ENCODE data around the gene PUM2.

PUM2 gene

GRCh38 chr2:20226152-20226545 lies 124.5 kb downstream of the PUM2 start:
- H3K4me1 ChIP-seq (ENCODE audit: insufficient read depth, low read length) = peaks cover 15% of the 10 kb centered on the region
- peaks cover 4% of the 10 kb centered on the region for H3K27me3 ChIP-seq (ENCODE audit: insufficient read depth, low read length)
- no peaks in the 10 kb centered on the region for H3K36me3 ChIP-seq (ENCODE audit: insufficient read depth, low read length)
- no peak overlapping the region for H3K27ac ChIP-seq (ENCODE audit: low read depth, low read length)
- no peak overlapping the region for H3K9ac ChIP-seq (ENCODE audit: low read depth, low read length)
- 89% methylated on average over 14 of the region's 14 CpGs for WGBS
- H3K4me3 ChIP-seq (ENCODE audit: low read length) = no peak overlapping the region
- H3K9me3 ChIP-seq (ENCODE audit: insufficient read depth, low read depth, low read length) = no peaks in the 10 kb centered on the region

- 15% methylated on average over 66 of the region's 66 CpGs for WGBS
- Histone ChIP-seq H3K4me1 (ENCODE audit: insufficient read depth, low read length) (peaks cover 15% of the 10 kb centered on the region), H3K36me3 (ENCODE audit: insufficient read depth, low read length) (no peaks in the 10 kb centered on the region), H3K27ac (ENCODE audit: low read depth, low read length) (peak overlapping the region; percentile 60; the same call in 1 of the 2 replicates), H3K27me3 (ENCODE audit: insufficient read depth, low read length) (peaks cover 4% of the 10 kb centered on the region), H3K4me3 (ENCODE audit: low read length) (peak overlapping the region; percentile 71), H3K9me3 (ENCODE audit: insufficient read depth, low read depth, low read length) (no peaks in the 10 kb centered on the region), H3K9ac (ENCODE audit: low read depth, low read length) (peak overlapping the region; percentile 55)
Observed at GRCh38 chr2:20225294-20226151, 125.1 kb downstream of the PUM2 start.

- Histone ChIP-seq H3K9ac (ENCODE audit: low read depth, low read length) (peak within 1 kb of the TSS; percentile 80), H3K4me1 (ENCODE audit: insufficient read depth, low read length) (peaks cover 15% of the 10 kb centered on the region), H3K27ac (ENCODE audit: low read depth, low read length) (peak within 1 kb of the TSS; percentile 60), H3K9me3 (ENCODE audit: insufficient read depth, low read depth, low read length) (no peaks in the 10 kb centered on the region), H3K36me3 (ENCODE audit: insufficient read depth, low read length) (no peaks in the 10 kb centered on the region), H3K4me3 (ENCODE audit: low read length) (peak within 1 kb of the TSS; percentile 71), H3K27me3 (ENCODE audit: insufficient read depth, low read length) (peaks cover 4% of the 10 kb centered on the region)
- under 1% methylated on average over 64 of the region's 65 CpGs for WGBS
Observed at GRCh38 chr2:20224716-20225293, 125.8 kb downstream of the PUM2 start, which contains the start of gene SDC1. Gene SDC1, minus strand, starts transcription at chr2:20225130. Its CDS starts 263 bp downstream, at chr2:20224867.

- H3K9ac ChIP-seq (ENCODE audit: low read depth, low read length) = peak overlapping the region; percentile 80
- peak overlapping the region; percentile 71 for H3K4me3 ChIP-seq (ENCODE audit: low read length)
- no peaks in the 10 kb centered on the region for H3K36me3 ChIP-seq (ENCODE audit: insufficient read depth, low read length)
- peaks cover 15% of the 10 kb centered on the region for H3K4me1 ChIP-seq (ENCODE audit: insufficient read depth, low read length)
- H3K27ac ChIP-seq (ENCODE audit: low read depth, low read length) = peak overlapping the region; percentile 60; the same call in 1 of the 2 replicates
- H3K27me3 ChIP-seq (ENCODE audit: insufficient read depth, low read length) = peaks cover 4% of the 10 kb centered on the region
- WGBS = under 1% methylated on average over 70 of the region's 70 CpGs
- H3K9me3 ChIP-seq (ENCODE audit: insufficient read depth, low read depth, low read length) = no peaks in the 10 kb centered on the region
Observed at GRCh38 chr2:20224164-20224715, 126.4 kb downstream of the PUM2 start.

GRCh38 chr2:20223407-20224163 lies 127.1 kb downstream of the PUM2 start:
- Histone ChIP-seq H3K9me3 (ENCODE audit: insufficient read depth, low read depth, low read length) (no peaks in the 10 kb centered on the region), H3K27ac (ENCODE audit: low read depth, low read length) (peak overlapping the region; percentile 60; the same call in 1 of the 2 replicates), H3K36me3 (ENCODE audit: insufficient read depth, low read length) (no peaks in the 10 kb centered on the region), H3K4me3 (ENCODE audit: low read length) (peak overlapping the region; percentile 71), H3K4me1 (ENCODE audit: insufficient read depth, low read length) (peaks cover 15% of the 10 kb centered on the region), H3K27me3 (ENCODE audit: insufficient read depth, low read length) (peaks cover 4% of the 10 kb centered on the region), H3K9ac (ENCODE audit: low read depth, low read length) (peak overlapping the region; percentile 80)
- WGBS = under 1% methylated on average over 66 of the region's 66 CpGs

- Histone ChIP-seq H3K4me3 (ENCODE audit: low read length) (peak overlapping the region; percentile 71), H3K27me3 (ENCODE audit: insufficient read depth, low read length) (peaks cover 4% of the 10 kb centered on the region), H3K9ac (ENCODE audit: low read depth, low read length) (peak overlapping the region; percentile 80; the same call in 1 of the 2 replicates), H3K27ac (ENCODE audit: low read depth, low read length) (no peak overlapping the region), H3K9me3 (ENCODE audit: insufficient read depth, low read depth, low read length) (no peaks in the 10 kb centered on the region), H3K4me1 (ENCODE audit: insufficient read depth, low read length) (peaks cover 15% of the 10 kb centered on the region), H3K36me3 (ENCODE audit: insufficient read depth, low read length) (no peaks in the 10 kb centered on the region; the same call in 1 of the 2 replicates)
- WGBS = 40% methylated on average over 21 of the region's 21 CpGs
Observed at GRCh38 chr2:20222769-20223406, 127.8 kb downstream of the PUM2 start.

- Histone ChIP-seq H3K27ac (ENCODE audit: low read depth, low read length) (no peak overlapping the region), H3K36me3 (ENCODE audit: insufficient read depth, low read length) (no peaks in the 10 kb centered on the region; the same call in 1 of the 2 replicates), H3K4me1 (ENCODE audit: insufficient read depth, low read length) (peaks cover 15% of the 10 kb centered on the region), H3K27me3 (ENCODE audit: insufficient read depth, low read length) (peaks cover 4% of the 10 kb centered on the region), H3K4me3 (ENCODE audit: low read length) (peak overlapping the region; percentile 71; the same call in 1 of the 2 replicates), H3K9me3 (ENCODE audit: insufficient read depth, low read depth, low read length) (no peaks in the 10 kb centered on the region), H3K9ac (ENCODE audit: low read depth, low read length) (no peak overlapping the region)
- WGBS = 78% methylated on average over 1 of the region's 1 CpG
Observed at GRCh38 chr2:20222014-20222768, 128.5 kb downstream of the PUM2 start.

- no peaks in the 10 kb centered on the region; the same call in 1 of the 2 replicates for H3K36me3 ChIP-seq (ENCODE audit: insufficient read depth, low read length)
- peaks cover 4% of the 10 kb centered on the region for H3K27me3 ChIP-seq (ENCODE audit: insufficient read depth, low read length)
- no peak overlapping the region for H3K9ac ChIP-seq (ENCODE audit: low read depth, low read length)
- no peaks in the 10 kb centered on the region for H3K9me3 ChIP-seq (ENCODE audit: insufficient read depth, low read depth, low read length)
- H3K4me3 ChIP-seq (ENCODE audit: low read length) = no peak overlapping the region
- peaks cover 15% of the 10 kb centered on the region for H3K4me1 ChIP-seq (ENCODE audit: insufficient read depth, low read length)
- no peak overlapping the region for H3K27ac ChIP-seq (ENCODE audit: low read depth, low read length)
- 76% methylated on average over 3 of the region's 3 CpGs for WGBS
Observed at GRCh38 chr2:20221555-20221973, 129.1 kb downstream of the PUM2 start.

GRCh38 chr2:20220806-20221554 lies 129.7 kb downstream of the PUM2 start:
- H3K27me3 ChIP-seq (ENCODE audit: insufficient read depth, low read length) = no peaks in the 10 kb centered on the region; the same call in 1 of the 2 replicates
- no peak overlapping the region for H3K4me3 ChIP-seq (ENCODE audit: low read length)
- no peaks in the 10 kb centered on the region; the same call in 1 of the 2 replicates for H3K36me3 ChIP-seq (ENCODE audit: insufficient read depth, low read length)
- 83% methylated on average over 3 of the region's 3 CpGs for WGBS
- H3K27ac ChIP-seq (ENCODE audit: low read depth, low read length) = no peak overlapping the region
- no peaks in the 10 kb centered on the region for H3K9me3 ChIP-seq (ENCODE audit: insufficient read depth, low read depth, low read length)
- no peak overlapping the region for H3K9ac ChIP-seq (ENCODE audit: low read depth, low read length)
- peaks cover 15% of the 10 kb centered on the region for H3K4me1 ChIP-seq (ENCODE audit: insufficient read depth, low read length)

Data from HUES64 (cell line).